ENCODE data around the gene LCN15. TPM values are rescaled to one million over a fixed set of nuclear protein-coding genes. Genes with fewer than 3 reads are reported as not detected.
A peak's percentile ranks its signal among the peaks of the same experiment; 100 is the strongest.

Gene LCN15
- total RNA-seq, 4 donors from 2014 or later = not detected

DNA sequence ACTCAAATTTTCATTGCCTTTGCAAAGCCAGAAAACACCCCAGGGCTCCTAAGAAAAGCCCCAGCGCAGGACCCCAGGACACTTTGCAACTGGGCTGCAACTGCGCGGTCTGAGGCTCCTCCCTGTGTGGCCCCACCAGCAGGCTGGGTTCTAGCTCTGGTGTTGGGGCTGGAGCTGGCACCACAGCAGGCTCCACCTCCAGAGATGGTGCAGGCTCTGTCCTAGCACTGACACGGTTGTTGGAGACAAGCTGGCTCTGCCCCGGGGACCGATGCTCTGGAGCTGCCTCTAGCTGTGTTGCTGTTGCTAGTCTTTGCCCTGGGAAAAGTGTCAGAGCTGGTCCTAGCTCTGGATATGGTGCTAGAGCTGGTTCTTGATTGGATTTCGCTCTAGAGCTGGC is 35.2 kb downstream of the LCN15 start:
- Histone ChIP-seq H3K9me3 (no peaks in the 10 kb centered on the region), H3K4me1 (peaks cover 0 to 56% (median 27%) of the 10 kb centered on the region in 3 donors), H3K36me3 (peaks cover 0 to 27% of the 10 kb centered on the region in 2 donors), H3K4me3 (peak overlapping the region in 1 of 2 donors; percentile 89), H3K27me3 (no peaks in the 10 kb centered on the region), H3K27ac (peak overlapping the region in 2 of 4 donors; percentile 82 to 84)
- TF ChIP-seq POLR2AphosphoS5 (IDR thresholded peaks at IDR 0.05) (no peak), POLR2A (IDR thresholded peaks at IDR 0.05) (no peak), EP300 (IDR thresholded peaks at IDR 0.05) (no peak)
- TF ChIP-seq, protein P1, sequence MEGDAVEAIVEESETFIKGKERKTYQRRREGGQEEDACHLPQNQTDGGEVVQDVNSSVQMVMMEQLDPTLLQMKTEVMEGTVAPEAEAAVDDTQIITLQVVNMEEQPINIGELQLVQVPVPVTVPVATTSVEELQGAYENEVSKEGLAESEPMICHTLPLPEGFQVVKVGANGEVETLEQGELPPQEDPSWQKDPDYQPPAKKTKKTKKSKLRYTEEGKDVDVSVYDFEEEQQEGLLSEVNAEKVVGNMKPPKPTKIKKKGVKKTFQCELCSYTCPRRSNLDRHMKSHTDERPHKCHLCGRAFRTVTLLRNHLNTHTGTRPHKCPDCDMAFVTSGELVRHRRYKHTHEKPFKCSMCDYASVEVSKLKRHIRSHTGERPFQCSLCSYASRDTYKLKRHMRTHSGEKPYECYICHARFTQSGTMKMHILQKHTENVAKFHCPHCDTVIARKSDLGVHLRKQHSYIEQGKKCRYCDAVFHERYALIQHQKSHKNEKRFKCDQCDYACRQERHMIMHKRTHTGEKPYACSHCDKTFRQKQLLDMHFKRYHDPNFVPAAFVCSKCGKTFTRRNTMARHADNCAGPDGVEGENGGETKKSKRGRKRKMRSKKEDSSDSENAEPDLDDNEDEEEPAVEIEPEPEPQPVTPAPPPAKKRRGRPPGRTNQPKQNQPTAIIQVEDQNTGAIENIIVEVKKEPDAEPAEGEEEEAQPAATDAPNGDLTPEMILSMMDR (IDR thresholded peaks at IDR 0.05) = no peak
- ATAC-seq = no peak
- WGBS, 2 donors (ENCODE audit: low coverage in 1 of 2) = 73% methylated on average over 4 of the region's 7 CpGs; no CpG with 5 or more reads in 1 of the 2 donors

DNA sequence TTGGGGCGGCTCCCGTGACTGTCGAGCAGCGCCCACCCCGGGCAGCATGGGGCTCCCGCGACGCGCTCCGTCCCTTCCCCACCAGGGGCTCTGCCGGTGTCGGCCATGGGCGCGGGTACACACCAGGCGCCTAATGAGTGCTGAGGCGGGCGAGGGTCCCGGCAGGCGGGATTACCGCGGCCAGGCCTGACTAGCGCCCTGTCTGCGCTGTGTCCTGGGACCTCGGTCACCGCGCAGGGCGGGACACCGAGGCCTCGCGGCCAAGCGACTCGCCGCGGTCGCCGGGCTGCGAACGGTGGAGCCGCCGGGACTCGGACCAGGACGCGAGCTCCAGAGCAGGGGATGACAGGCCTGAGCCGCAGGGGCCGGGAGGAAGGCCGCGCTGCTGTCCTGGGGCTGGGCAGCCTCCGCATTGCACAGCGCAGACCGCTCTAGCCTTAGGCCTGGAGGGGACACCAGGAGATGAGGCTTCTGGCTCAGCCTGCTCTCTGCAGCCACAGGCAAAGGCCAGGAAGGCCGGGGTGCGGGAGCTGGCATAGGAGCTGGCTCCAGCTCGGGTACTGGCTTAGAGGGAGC is 35.7 kb downstream of the LCN15 start:
- no CpG with 5 or more reads among the region's 53 CpGs for WGBS, 2 donors (ENCODE audit: low coverage in 1 of 2)
- peak overlapping the region in 3 of 4 donors; percentile 71 to 84 (median 82) for H3K27ac ChIP-seq

DNA sequence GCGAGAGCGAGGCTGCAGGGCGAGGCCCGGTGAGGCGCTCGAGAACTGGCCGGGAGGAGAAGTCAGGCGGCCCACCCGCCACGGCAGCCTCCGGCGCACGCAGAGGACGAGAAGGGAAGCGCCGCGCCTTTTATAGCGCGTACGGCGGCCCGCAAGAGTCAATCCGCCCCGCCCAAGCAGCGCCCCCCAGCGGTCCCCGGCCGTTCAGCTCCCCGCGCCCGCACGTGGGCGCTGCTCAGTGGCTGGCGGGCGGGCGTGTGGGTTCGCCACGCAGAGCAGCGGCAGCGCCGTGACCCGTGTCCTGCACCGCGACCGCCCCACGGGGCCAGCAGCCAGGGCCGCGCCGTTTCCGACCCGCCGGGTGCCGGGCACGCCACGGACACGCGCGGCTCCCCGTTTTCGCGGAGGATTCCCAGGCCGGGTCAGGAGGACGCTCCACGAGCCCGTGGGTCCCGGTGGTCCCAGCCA is 36.2 kb downstream of the LCN15 start:
- Histone ChIP-seq H3K27me3 (no peaks in the 10 kb centered on the region), H3K4me3 (peak overlapping the region; percentile 47 to 89), H3K4me1 (peaks cover 0 to 66% (median 27%) of the 10 kb centered on the region in 3 donors), H3K36me3 (peaks cover 0 to 37% of the 10 kb centered on the region in 2 donors), H3K9me3 (no peaks in the 10 kb centered on the region), H3K27ac (peak overlapping the region in 3 of 4 donors; percentile 71 to 84 (median 82))
- peak; percentile 84 for ATAC-seq
- TF ChIP-seq EP300 (IDR thresholded peaks at IDR 0.05) (no peak), POLR2AphosphoS5 (IDR thresholded peaks at IDR 0.05) (peak; percentile 100), POLR2A (IDR thresholded peaks at IDR 0.05) (peak; percentile 99 to 100)
- TF ChIP-seq, protein P1 (IDR thresholded peaks at IDR 0.05) = peak in 3 of 4 experiments; percentile 96 to 98 (median 98)
- WGBS, 2 donors (ENCODE audit: low coverage in 1 of 2) = no CpG with 5 or more reads among the region's 66 CpGs

More for the DNA sequence above, 35.7 kb downstream of the LCN15 start:
- Histone ChIP-seq H3K4me1 (peaks cover 0 to 61% (median 27%) of the 10 kb centered on the region in 3 donors), H3K9me3 (no peaks in the 10 kb centered on the region), H3K36me3 (peaks cover 0 to 32% of the 10 kb centered on the region in 2 donors), H3K4me3 (peak overlapping the region; percentile 47 to 89), H3K27me3 (no peaks in the 10 kb centered on the region)
- no peak for TF ChIP-seq EP300 (IDR thresholded peaks at IDR 0.05)
- TF ChIP-seq, protein P1 (IDR thresholded peaks at IDR 0.05) = no peak
- TF ChIP-seq POLR2AphosphoS5 (IDR thresholded peaks at IDR 0.05) = no peak
- no peak for TF ChIP-seq POLR2A (IDR thresholded peaks at IDR 0.05)
- peak; percentile 24 for ATAC-seq

DNA sequence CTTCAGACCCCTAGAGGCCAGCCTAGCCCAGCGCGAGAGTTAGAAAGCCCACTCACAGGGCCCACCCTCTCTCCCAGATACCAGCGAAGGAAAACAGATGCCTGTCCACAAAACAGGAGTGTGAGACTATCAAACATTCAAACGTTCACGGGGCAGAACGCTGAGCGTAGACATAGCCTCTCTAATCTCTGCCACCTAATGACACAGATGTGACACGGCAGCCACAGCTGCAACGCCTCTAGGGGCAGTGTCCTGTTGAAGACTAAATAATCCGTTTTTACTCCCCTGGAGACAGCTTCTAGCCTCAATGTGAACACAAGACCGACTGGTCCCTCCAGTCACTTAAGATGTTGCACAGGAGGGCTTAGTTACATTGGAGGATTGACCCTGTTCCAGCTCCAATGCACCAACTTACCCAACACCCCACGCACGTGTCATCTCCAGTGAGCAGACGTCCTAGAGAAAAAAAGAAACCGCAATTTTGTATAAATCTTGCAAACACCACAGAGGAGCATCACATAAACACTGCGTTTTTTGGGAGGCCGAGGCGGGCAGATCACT is 37.6 kb downstream of the LCN15 start:
- no peaks in the 10 kb centered on the region for H3K9me3 ChIP-seq
- H3K36me3 ChIP-seq = peaks cover 0 to 51% of the 10 kb centered on the region in 2 donors
- no peaks in the 10 kb centered on the region for H3K27me3 ChIP-seq
- TF ChIP-seq, protein P1 (IDR thresholded peaks at IDR 0.05) = peak in 1 of 4 experiments; percentile 24
- no peak for TF ChIP-seq POLR2A (IDR thresholded peaks at IDR 0.05)
- 15 to 24% methylated on average over 7 to 15 of the region's 18 CpGs for WGBS, 2 donors (ENCODE audit: low coverage in 1 of 2)
- H3K4me1 ChIP-seq = peaks cover 0 to 80% (median 30%) of the 10 kb centered on the region in 3 donors
- no peak for ATAC-seq
- peak overlapping the region; percentile 47 to 89 for H3K4me3 ChIP-seq
- peak overlapping the region in 2 of 4 donors; percentile 16 to 82 for H3K27ac ChIP-seq

Data from gastroesophageal sphincter (tissue), 4 donors.